D721Med (cell line): Measurements from ENCODE around the gene NPAS2.

Source experiments
- DNase-seq: peaks from one replicate; pipeline ENCODE4 v3.0.0; 2011; ENCODE audit warnings: low spot score; ENCODE audit not compliant: insufficient read length
- FAIRE-seq: peaks from 2 replicates; lab custom pipeline; 2011; peaks lifted over from hg19 to GRCh38; lab: Jason Lieb, UNC
- CTCF ChIP-seq: IDR thresholded peaks from 2 replicates; pipeline ENCODE4 v1.5.1; 2012; ENCODE audit warnings: mild to moderate bottlenecking, control low read depth; ENCODE audit not compliant: insufficient read depth; ENCODE audit errors: missing control alignments

NPAS2 gene

GRCh38 chr2:100887713-100888495 is 68.0 kb downstream of the NPAS2 start:
- FAIRE-seq (no peak), DNase-seq (no peak)
- no peak for TF ChIP-seq CTCF

DNA sequence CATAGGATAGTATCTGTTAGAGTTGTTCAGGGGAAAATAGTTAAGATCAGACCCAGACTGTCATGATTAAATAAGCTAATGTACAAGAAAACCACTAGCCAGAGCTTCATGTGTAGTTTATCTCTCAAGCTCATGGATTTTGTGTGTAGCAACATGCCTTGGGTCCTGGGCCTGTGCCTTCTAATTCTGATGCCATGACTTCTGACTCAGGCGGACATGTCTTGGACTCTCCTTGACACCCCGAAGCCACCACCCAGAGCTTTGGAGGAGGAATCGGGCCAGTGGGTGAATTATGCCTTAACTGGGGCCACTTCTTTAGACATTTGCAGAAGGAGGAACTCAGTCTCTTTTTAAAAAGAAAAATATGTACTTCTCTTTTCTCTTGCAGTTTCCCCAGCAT is 68.7 kb downstream of the NPAS2 start:
- DNase-seq (no peak), FAIRE-seq (no peak)
- no peak for TF ChIP-seq CTCF

- DNase-seq (no peak), FAIRE-seq (no peak)
- no peak for TF ChIP-seq CTCF
Measured at GRCh38 chr2:100889286-100889685, 69.3 kb downstream of the NPAS2 start.

DNA sequence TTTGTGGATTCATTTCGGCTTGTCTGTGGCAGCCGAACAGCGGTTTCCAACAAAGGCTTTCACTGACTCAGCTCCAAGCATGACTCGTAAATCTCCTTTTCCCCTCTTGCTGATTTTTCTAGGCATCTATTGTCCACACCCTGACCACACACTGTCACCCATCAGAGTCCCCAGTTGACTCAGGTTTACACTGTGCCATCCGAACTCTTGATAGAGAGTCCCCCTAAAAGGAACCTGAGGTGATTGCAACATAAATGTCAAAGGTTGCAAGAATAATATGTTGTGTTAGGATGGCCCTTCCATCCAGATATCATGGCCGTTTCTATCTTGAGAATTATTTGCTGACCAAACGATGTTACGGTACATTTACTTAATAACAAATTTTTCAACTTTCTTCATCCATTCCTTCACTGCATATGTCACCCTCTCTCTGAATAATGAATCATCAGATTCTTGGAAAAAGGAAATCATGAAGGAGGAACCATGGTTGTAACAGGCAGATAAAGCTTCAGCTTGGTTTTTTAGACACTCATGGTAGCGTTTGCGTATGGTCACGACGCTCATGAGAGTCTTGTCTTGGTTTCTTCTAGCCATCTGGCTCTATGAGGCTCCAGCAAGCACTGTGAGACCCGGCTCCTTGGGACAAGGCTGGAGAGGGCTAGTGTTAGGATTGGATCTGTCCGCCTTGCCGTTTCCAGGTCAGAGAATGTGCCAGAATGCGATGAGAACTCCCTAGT is 72.1 kb downstream of the NPAS2 start:
- DNase-seq (no peak), FAIRE-seq (no peak)
- TF ChIP-seq CTCF, result no peak

GRCh38 chr2:100893392-100894104 is 73.6 kb downstream of the NPAS2 start:
- TF ChIP-seq CTCF, result no peak
- no peak for FAIRE-seq
- DNase-seq, result no peak

DNA sequence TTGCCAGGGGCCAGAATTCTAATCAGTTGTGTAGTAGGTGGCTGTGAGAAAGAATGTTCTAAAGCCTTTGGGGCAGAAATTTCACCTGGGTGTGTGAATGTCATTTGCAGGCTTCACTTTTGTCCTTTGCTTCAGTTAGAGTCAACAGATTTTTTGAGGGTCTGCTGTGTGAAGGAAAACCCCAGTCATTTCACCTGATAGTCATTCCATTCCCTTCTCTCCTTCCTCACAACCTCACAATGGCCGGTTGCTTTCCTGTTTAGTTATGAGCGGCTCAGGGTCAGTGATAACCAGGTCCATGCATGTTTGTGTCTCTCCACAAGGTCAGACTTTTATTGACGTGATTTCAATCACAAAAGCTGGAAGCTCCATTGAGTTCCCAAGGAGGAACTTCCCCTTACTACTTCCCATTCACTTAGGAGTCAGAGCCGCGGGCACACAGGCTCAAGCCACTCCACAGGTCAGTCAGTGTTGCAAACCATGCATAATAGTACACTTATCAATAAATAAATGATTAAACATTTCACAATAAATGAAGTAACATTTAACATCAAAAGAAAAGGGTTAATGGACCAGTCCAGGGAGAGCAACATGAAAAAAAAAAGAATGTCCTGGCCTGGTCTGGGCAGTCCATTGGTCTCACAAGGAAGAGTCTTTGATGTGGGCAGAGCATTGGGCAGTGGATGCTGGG is 74.3 kb downstream of the NPAS2 start:
- TF ChIP-seq CTCF, result no peak
- DNase-seq, result no peak
- FAIRE-seq, result no peak
